HCEC 1CT (cell line): ENCODE measurements around the gene SIGLEC1.

ENCODE experiments used
- DNase-seq: peaks from one replicate; pipeline ENCODE4 v3.0.0-alpha.2; 2017

SIGLEC1 gene

DNA sequence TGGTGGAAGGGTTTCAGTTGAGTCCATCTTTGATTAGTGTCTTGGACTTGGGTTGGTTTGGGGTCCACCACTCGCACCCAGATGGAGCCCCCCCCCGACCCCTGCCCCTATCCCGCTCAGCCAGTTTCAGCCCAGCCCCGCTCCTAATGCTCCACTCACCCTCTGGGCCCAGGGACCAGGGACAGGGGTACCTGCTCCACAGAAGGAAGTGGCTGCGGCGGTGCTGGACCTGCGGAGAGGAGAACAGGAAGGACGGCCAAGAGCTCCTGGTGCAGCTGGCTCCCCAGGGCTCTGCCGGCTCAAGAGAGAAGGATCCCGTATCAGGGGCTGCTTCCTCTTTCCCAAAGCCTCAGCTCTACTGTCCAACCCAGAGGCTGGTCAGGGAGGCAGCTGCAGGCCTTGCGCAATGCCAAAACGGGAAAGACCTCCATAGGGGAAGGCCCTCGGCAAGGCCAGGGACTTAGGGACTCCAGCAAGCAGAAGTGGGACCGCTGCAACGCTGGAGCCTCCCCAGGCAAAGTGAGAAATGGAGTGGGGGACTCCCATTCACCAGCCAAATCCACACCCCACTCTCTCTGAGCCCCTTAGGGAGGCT is at the start of gene SIGLEC1:
Gene SIGLEC1, minus strand, starts transcription at position 322 of the 595 bp plus-strand sequence. CDS start 5,472 bp downstream, outside the sequence.
- no peak for DNase-seq

DNA sequence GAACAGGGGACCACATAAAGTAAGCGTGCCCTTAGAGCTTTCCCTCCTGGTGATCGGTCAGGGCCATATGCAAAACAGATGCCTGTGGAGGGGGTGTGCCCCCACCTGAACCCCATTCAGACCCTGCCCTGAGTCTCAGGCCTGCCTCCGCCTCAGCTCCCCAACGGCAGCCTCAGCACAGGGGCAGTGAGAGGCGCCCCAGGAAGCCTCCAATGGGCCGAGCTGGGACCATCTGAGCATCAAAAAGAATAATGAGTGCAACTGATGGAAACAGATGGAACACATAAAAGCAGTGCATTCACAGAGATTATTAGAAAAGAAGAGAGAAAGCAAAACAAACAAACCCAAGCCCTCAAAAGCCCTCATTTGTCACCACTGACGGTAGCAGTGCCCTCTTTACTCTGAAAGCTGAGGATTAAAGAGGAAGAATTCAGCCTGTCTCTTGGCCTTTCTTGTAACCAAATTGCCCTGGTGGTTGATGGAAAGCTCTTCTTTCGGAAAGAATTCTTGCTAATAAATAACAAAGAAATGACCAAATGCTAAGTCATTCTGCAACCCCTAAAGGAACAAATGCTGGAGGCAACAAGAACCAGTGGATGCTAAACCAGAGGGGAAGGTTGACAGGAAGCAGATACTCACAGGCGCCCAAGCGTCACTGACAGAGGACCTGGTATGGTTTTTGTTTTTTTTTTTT is 48.4 kb upstream of the SIGLEC1 start:
- no peak for DNase-seq

DNA sequence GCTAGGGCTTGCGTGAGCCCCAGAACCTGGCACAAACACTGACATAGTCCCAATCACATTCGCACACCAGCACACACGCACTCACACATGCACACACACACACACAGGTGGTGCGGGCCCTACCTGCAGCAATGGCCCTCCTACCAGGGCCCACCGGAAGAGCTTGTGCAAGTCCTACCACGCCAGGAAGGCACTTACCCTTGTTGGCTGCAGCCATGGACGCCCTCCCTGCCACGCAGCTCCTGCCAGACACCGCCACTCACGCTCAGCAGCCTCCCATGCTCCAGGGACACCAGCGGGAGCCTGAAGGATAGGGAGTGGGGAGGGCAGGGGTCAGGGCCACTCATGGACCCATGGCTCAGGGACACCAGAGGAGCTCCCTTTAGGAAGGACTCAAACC is 47.5 kb upstream of the SIGLEC1 start:
- DNase-seq, result no peak

DNA sequence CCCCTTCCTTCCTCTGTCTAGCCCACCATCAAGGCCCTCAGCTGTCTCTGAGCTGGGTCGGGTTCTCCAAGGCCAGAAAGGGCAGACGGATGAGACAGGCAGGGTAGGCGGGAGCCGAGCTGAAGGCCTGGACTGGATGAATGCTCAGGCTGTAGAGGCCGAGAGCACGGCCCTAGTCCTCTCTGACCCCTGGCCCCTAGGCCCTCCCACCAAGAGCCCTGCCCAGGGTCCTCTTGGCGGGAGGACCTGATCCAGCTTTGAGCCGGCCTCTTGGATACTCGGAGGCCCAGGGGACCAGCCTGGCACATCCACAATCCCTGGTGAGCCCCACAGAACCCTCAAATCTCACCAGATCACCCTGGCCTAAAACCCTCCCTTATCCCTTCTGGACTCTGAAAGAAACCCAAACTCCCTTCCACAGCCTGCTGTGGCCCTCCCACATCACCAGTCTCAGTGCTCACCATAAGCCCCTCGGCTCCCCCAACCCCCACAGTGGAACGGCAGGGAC is 47.0 kb upstream of the SIGLEC1 start:
- DNase-seq, result no peak

DNA sequence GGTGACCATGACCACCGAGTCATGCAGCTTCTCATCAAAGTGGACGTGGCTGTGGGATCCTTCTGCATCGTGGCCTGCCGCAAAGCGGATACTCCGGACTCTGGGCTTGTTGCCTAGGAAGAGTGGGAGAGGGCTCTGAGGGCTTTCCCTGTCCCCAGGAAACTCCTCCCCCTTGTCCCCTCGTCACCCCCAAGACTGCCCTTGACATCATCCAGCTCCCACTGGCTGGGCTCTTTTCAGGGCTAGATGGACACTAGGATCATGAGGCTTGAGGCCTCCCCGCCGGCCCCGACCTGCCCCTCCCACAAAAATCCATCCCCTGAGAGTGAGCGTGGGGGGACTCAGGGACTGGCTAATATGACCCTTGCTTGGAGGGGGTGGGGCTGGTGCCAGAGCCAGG is 46.2 kb upstream of the SIGLEC1 start:
- DNase-seq, result no peak

DNA sequence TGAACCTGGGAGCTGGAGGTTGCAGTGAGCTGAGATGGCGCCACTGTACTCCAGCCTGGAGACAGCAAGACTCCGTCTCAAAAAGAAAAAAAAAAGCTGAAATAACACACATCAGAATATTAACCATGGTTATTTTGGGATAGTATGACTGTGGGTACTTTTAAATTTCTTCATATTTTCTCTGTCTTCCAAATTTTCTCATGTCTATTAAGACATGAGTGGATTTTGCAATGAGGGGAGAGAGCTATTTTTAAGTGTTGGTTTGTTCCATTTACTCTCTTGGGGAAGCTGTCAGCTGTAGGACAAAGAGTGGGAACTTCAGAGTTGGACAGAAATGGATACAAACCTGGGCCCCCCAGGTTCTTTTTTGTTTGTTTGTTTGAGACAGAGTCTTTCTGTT is 44.9 kb upstream of the SIGLEC1 start:
- no peak for DNase-seq

DNA sequence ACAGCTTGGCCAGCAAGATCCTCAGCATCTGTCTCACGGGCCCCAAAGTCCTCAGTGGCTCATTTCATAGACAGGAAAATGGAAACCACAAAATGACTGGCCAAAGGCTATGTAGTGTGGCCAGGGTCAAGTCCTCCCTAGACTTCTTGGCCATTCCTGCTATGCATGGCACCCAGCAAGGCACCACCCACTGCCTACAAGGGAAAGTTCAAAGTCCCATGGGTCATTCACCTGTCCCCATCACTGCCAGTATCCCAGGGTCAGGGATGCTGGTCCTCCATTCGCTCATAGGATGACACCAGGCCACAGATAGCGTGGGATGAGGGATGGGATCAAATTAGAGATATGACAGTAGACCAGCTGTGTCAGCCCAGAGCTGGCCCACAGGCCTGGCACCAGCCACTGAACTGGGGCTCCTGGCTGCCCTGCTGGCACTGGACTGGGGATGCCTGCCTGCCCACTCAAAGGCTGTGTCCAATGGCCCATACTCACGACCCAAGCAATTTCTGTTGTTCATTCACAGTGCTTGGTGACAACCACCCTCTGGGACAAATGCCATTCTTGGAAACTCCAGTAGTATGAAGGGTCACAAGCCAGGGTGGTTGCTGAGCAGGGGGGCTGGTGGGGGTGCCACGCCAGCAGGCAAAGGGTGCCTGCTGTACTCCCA is 43.5 kb upstream of the SIGLEC1 start:
- DNase-seq, result no peak

DNA sequence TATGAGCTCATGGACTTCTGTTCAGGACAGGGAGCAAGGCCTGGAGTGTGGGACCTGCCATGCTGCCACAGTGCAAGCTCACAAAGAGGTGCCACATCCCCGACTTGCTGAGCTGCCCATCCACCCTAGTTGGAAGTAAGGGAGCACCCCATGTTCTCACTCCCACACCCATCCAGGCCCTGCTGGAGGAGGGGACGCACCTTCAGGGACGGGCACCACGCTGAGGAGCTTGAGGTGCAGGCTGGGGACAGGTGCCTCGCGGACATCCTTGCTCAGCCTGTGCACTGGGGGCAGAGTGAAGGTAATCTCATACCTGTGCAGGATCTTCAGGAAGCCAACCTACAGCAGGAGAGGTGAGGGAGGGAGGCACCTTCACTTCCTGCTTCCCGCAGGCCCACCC is 42.9 kb upstream of the SIGLEC1 start:
- DNase-seq, result no peak

DNA sequence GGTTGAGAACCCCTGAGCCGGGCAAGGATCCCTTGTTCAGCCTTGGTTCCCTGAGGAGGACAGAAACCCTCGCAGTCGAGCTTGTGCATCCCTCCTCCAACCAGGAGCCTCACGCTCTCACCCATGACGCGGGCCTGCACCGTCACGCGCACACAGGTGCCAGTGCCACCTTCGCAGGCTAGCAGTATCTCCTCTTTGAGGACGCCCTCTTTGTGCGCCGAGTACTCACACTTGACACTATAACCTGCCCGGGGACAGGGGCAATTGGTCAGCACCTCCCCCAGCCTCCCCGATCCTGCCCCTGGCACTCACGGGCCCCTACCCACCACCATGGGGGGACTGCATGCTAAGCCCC is 41.9 kb upstream of the SIGLEC1 start:
- no peak for DNase-seq

DNA sequence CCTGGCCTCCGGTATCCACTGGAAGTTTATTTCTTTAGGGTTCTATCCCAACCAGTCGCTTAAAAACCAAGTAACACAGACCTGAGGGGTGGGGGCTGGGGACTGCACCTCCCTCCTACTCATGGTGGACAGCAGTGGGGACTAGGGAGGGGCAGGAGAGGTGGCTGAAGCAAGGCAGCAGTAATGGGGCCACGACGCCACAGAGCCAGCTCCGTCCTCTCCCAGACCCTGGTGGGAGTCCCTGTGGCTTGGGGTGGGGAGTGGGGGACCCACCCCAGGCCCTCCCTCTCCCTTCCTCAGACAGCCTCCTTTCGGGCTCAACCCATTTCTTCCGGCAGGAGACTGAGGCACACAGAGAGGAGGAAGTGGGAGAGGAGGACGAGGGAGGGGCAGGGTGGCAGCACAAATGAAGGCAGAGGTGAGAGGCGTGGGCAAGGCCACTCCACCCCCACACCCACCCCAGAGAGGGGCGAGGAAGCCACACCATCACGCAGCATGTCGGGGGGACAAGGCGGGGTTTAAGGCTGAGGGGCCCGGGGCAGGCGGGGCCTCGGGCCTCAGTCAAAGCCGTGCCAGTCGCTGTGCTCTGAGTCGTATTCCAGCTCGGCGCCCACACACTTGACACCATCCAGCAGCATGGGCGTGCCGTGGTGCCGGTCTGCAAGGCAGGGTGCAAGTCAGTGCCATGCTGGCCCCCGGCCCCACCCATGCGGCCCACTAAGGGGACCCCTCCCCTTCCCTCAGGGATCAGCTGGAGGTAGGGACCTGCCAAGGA is 41.3 kb upstream of the SIGLEC1 start:
- no peak for DNase-seq

DNA sequence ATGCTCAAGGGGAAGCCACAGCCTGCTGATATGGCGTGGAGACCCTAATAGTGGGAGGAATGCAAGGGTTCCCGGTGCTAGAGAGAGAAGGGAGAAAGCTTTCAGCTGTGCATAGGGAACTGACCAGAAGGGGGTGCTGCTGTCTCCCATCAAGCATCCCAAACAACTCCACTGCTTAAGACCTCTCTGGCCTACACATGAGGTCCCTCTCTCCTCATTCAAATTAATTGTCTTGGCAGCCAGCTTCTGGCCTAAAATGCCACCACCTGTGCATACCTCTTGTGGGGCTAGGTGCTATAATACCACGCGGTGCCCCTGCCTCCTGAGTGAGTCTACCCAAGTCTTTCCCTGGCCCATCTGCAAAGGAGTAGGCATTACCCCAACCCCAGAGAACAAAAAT is 40.7 kb upstream of the SIGLEC1 start:
- DNase-seq, result peak; percentile 46

DNA sequence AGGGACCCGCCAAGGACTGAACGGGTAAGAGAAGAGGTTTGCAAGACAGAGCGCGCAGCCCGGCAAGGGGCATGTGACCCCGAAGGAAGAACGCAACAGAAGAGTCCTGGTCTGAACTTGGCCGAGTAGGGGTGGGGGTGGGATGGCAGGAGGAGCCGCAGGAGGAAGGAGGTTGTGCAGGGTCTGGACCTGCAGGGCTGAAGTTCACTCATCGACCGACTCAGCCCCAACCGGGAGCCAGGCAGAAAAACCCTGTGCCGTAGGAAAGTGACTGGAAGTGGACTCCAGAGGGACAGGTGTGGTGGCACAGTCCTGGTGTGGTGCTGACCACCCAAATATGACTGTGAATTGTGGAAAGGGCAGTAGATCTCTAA is 40.0 kb upstream of the SIGLEC1 start:
- no peak for DNase-seq

DNA sequence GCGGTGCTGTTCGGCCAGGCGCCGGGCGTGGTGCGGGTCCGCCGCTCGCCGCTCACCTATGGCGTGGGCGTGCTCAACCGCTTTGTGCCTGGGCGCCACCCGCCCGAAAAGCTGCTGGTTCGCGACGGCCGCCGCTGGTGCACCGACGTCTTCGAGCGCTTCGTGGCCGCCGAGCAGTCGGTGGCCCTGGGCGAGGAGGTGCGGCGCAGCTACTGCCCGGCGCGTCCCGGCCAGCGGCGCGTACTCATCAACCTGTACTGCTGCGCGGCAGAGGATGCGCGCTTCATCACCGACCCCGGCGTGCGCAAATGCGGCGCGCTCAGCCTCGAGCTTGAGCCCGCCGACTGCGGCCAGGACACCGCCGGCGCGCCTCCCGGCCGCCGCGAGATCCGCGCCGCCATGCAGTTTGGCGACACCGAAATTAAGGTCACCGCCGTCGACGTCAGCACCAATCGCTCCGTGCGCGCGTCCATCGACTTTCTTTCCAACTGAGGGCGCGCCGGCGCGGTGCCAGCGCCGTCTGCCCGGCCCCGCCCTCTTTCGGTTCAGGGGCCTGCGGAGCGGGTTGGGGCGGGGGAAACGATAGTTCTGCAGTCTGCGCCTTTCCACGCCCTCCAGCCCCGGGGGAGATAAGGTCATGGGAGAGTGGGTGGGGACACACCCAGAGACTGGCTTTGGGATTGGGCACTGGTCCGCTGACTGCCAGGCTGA is 39.4 kb upstream of the SIGLEC1 start:
- DNase-seq, result no peak

DNA sequence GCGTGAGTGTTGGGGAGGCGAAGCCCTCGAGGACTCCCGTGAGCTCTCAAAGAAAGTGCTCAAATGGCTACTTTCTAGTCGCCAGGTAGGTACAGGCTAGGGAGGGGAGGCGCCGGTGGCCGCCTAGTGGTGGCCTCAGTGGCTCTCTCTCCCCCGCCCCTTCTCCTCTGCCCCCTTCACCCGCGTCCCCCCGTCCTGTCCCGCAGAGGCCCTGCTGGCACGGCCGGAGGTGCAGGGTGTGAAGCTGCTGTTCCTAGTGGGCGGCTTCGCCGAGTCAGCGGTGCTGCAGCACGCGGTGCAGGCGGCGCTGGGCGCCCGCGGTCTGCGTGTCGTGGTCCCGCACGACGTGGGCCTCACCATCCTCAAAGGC is 38.9 kb upstream of the SIGLEC1 start:
- DNase-seq, result no peak

DNA sequence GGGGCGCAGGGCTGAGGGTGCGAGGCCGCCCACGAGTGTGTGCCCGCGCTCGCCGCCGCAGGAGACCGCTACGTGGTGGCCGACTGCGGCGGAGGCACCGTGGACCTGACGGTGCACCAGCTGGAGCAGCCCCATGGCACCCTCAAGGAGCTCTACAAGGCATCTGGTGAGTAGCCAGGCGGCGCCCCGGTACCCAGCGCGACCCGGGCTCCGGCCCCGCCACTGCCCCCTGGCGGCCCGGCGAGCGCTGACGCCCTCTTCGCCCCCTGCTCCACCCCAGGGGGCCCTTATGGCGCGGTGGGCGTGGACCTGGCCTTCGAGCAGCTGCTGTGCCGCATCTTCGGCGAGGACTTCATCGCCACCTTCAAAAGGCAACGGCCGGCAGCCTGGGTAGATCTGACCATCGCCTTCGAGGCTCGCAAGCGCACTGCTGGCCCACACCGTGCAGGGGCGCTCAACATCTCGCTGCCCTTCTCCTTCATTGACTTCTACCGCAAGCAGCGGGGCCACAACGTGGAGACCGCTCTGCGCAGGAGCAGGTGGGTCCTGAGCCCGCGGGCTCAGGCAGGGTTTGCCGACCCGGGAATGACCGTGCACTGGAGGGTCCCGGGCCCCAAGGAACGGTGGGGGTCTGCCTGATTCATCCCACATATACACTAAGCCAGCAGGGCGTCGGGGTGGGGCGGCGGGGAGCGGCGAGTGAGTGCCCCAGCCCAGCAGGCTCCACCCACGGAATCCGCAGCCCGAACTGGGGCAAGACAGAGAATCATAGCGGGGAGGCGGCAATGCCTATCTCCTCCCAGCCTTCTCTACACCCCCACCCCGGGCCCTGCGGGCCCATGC is 37.5 kb upstream of the SIGLEC1 start:
- DNase-seq, result no peak

DNA sequence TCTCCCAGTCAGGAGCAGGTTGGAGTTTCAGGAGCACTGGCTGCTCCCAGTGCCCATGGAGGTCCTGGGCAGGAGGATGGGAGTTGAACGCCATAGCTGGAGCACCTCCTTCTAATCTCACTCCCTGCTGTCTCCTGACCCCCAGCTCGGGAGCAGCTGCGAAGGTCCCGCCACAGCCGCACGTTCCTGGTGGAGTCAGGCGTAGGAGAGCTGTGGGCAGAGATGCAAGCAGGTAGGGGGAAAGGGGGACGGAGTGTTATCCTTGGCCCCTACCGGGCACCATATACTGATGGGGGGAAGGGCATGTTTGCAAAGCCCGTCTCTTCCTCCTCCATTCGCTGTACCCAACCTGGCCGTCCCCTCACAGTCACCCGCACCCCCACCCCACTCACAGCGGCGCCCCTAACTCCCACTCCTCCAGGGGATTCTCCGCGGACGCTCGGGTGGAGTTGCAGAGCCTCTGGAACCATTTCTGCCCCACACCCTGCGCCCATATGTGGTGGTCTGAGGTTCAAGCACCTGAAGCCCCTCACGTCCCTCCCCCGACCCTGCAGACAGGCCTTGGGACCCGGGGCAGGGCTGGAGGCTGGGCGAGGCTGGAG is 36.8 kb upstream of the SIGLEC1 start:
- DNase-seq, result no peak

DNA sequence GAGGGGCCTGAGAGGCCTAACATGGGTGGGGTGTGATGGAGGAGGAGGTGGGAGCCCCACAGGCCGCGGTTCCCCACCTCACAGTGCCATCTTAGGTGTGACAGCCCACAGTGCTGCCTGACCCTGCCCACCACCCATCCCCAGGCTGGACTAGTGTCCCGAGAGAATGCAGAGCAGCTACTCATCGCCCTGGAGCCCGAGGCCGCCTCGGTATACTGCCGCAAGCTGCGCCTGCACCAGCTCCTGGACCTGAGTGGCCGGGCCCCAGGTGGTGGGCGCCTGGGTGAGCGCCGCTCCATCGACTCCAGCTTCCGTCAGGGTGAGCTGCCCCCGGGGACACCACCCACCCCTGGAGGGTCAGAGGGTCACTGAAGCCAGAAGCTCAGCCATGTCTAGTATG is 35.7 kb upstream of the SIGLEC1 start:
- DNase-seq, result no peak

DNA sequence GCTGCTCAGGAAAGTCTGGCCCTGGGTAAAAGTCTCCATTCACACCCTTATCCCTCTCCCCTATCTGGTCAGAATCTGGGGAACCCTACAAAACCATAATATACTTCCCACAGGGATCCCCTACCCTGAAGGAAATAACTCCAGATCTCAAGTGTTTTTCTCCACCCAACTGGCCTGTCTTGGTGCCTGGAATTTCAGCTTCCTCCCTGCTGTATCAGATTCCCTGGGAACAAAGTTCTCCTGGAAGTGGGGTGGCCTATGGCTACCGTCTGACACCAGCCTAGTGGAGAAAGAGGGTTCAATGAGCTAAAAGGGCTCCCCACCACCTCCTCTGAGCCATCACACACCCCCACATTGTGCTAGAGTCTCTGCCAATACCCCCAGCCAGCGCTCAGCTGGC is 35.1 kb upstream of the SIGLEC1 start:
- no peak for DNase-seq

DNA sequence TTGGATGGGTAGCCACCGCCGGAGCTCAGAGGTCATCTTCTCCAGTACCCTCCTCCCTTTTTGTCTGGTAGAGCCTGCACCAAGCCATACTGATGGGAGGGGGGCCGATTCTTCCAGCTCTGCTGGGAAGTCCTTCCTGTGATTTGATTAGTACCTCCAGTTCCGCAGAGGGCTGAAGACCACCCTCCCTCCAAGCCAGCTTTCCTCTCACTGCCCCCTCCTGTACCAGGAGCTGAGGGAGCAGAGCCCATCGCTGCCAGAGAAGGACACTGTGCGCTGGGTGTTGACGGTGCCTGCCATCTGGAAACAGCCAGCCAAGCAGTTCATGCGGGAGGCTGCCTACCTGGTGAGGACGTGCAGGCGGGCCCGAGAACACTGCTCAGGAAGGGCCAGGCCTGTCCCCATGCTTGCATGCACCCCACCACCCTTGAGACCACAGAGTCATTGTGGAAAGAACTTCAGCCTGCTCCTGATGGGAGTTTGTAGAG is 33.3 kb upstream of the SIGLEC1 start:
- DNase-seq, result no peak

DNA sequence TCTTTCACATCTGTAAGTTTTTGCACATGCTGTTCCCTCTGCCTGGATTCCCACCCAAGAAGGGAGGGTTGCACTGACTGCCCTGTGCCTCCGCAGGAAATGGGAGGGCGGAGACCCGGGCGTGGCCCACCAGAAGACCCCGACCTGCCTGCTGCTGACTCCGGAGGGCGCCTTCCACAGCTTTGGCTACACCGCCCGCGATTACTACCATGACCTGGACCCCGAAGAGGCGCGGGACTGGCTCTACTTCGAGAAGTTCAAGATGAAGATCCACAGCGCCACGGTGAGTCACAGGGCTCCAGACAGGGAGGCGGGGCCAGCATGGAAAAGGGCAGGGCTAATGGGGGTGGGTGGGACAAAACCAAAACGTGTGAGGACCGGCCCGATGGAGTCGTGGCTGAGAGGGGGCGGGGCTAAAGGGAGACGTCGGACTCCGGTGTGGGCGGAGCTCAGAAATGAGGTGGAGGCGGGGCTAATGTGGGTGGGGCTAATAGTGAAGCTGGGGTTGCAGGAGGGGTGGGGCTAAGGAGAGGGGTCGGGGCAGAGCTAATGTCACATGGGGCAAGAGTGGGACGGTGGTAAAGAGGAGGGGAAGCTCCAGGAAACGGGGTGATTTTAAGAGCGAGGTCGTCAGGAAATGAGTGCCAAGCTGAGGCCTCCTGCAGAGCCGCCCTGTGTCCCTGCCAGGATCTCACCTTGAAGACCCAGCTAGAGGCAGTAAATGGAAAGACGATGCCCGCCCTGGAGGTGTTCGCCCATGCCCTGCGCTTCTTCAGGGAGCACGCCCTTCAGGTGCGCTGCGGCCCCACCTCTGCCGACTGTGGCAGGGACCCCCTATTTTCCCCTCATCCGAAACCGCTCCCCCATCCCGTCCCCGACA is 32.6 kb upstream of the SIGLEC1 start:
- DNase-seq, result no peak
